ENCODE results near the gene GABPA. TPM values are rescaled to one million over a fixed set of nuclear protein-coding genes. Genes with fewer than 3 reads are reported as not detected.
"Not testable (repeated sequence)": the region's sequence is repeated elsewhere in the genome, so short reads cannot be mapped to it uniquely, and the experiment has no call there.

GABPA gene
- total and polyA plus RNA-seq, 10 donors: 11.7 to 42.0 (median 33.0) TPM

- peaks cover 0 to 34% (median 13%) of the 10 kb centered on the region in 6 donors for H3K36me3 ChIP-seq
- no peak for TF ChIP-seq POLR2AphosphoS5 (IDR thresholded peaks at IDR 0.05)
- TF ChIP-seq POLR2A (IDR thresholded peaks at IDR 0.05): no peak
- TF ChIP-seq CTCF (IDR thresholded peaks at IDR 0.05 in 8 of 11, conservative IDR thresholded peaks at IDR 0.05 in 3 of 11): no peak
- 21 to 39% (median 24%) methylated on average over 2 of the region's 2 CpGs for WGBS, 5 donors
- no peaks in the 10 kb centered on the region for H3K9me3 ChIP-seq
- peak overlapping the region in 6 of 8 donors; percentile 3 to 52 (median 33) for H3K27ac ChIP-seq
- no peaks in the 10 kb centered on the region for H3K27me3 ChIP-seq (replicated peaks in 1 of 7)
- DNase-seq: no peak
- H3K4me3 ChIP-seq: no peak overlapping the region
- H3K4me1 ChIP-seq: peaks cover 0 to 13% (median 8%) of the 10 kb centered on the region in 6 donors
- intact Hi-C loops (cut with DNase I; ENCODE audit: low total_unique reads): no loop called here
Observed at GRCh38 chr21:25772686-25773085, 37.9 kb downstream of the GABPA start.

- TF ChIP-seq POLR2A (IDR thresholded peaks at IDR 0.05): no peak
- TF ChIP-seq POLR2AphosphoS5 (IDR thresholded peaks at IDR 0.05): no peak
- no peak for TF ChIP-seq CTCF (IDR thresholded peaks at IDR 0.05 in 8 of 11, conservative IDR thresholded peaks at IDR 0.05 in 3 of 11)
- H3K27ac ChIP-seq: no peak overlapping the region
- 80 to 93% (median 89%) methylated on average over 4 of the region's 4 CpGs for WGBS, 5 donors
- H3K4me3 ChIP-seq: no peak overlapping the region
- no peaks in the 10 kb centered on the region for H3K27me3 ChIP-seq (replicated peaks in 1 of 7)
- intact Hi-C loops (cut with DNase I; ENCODE audit: low total_unique reads): no loop called here
- peaks cover 0 to 13% (median 8%) of the 10 kb centered on the region in 6 donors for H3K4me1 ChIP-seq
- H3K36me3 ChIP-seq: no peaks in the 10 kb centered on the region
- peaks cover 0 to 12% (median 0%) of the 10 kb centered on the region in 8 donors for H3K9me3 ChIP-seq
- DNase-seq: no peak
Observed at GRCh38 chr21:25776440-25776839, 41.7 kb downstream of the GABPA start.

- peaks cover 0 to 12% (median 0%) of the 10 kb centered on the region in 8 donors for H3K9me3 ChIP-seq
- H3K4me3 ChIP-seq; intact Hi-C loops (cut with DNase I; ENCODE audit: low total_unique reads); H3K27ac ChIP-seq; H3K36me3 ChIP-seq; H3K27me3 ChIP-seq (replicated peaks in 1 of 7); H3K4me1 ChIP-seq; DNase-seq: not testable (repeated sequence)
- WGBS, 5 donors: 93 to 96% (median 94%) methylated on average over 31 to 52 of the region's 52 CpGs
Observed at GRCh38 chr21:25778126-25778875, 43.5 kb downstream of the GABPA start.

- no peak overlapping the region for H3K27ac ChIP-seq
- H3K36me3 ChIP-seq: no peaks in the 10 kb centered on the region
- 70 to 89% (median 81%) methylated on average over 6 of the region's 6 CpGs for whole genome bisulfite sequencing, 5 donors
- DNase-seq: no peak
- no peak for TF ChIP-seq POLR2AphosphoS5 (IDR thresholded peaks at IDR 0.05)
- TF ChIP-seq POLR2A (IDR thresholded peaks at IDR 0.05): no peak
- no peak for TF ChIP-seq CTCF (IDR thresholded peaks at IDR 0.05 in 8 of 11, conservative IDR thresholded peaks at IDR 0.05 in 3 of 11)
- H3K4me1 ChIP-seq: peaks cover 0 to 9% (median 8%) of the 10 kb centered on the region in 6 donors
- H3K9me3 ChIP-seq: no peaks in the 10 kb centered on the region
- H3K4me3 ChIP-seq: no peak overlapping the region
- intact Hi-C loops (cut with DNase I; ENCODE audit: low total_unique reads): no loop called here
- H3K27me3 ChIP-seq (replicated peaks in 1 of 7): peaks cover 0 to 31% (median 0%) of the 10 kb centered on the region in 7 donors
Observed at GRCh38 chr21:25788677-25789076, 53.9 kb downstream of the GABPA start.
